GM12865 (cell line): ENCODE results near the gene GGTA1.

Experiments used
- DNase-seq: peaks from one replicate; pipeline ENCODE4 v3.0.0; 2010; ENCODE audit warnings: low read depth
- H3K4me3 ChIP-seq: 2 replicates; pipeline ENCODE4 v1.5.1; 2011; ENCODE audit warnings: mild to moderate bottlenecking, low read depth, low read length, control low read depth
- CTCF ChIP-seq: IDR thresholded peaks from 2 replicates; pipeline ENCODE4 v1.5.1; 2011; ENCODE audit warnings: low read length, control low read depth, low read depth, inconsistent platforms; ENCODE audit not compliant: insufficient read depth; ENCODE audit errors: missing control alignments

The GGTA1 gene

GRCh38 chr9:121449786-121450185, 49.9 kb downstream of the GGTA1 start:
- TF ChIP-seq CTCF = no peak
- no peak for DNase-seq
- no peak overlapping the region for H3K4me3 ChIP-seq

GRCh38 chr9:121447321-121447834, 52.3 kb downstream of the GGTA1 start:
- no peak overlapping the region for H3K4me3 ChIP-seq
- no peak for TF ChIP-seq CTCF
- no peak for DNase-seq

GRCh38 chr9:121445986-121446385, 53.7 kb downstream of the GGTA1 start:
- DNase-seq = peak; percentile 5
- no peak overlapping the region for H3K4me3 ChIP-seq
- peak; percentile 3 for TF ChIP-seq CTCF

GRCh38 chr9:121443981-121444380, 55.7 kb downstream of the GGTA1 start:
- H3K4me3 ChIP-seq = no peak overlapping the region
- DNase-seq = no peak
- no peak for TF ChIP-seq CTCF

GRCh38 chr9:121441165-121441564, 58.5 kb downstream of the GGTA1 start:
- no peak for DNase-seq
- TF ChIP-seq CTCF = no peak
- no peak overlapping the region for H3K4me3 ChIP-seq

GRCh38 chr9:121439711-121440664, 59.7 kb downstream of the GGTA1 start:
- no peak for TF ChIP-seq CTCF
- no peak overlapping the region for H3K4me3 ChIP-seq
- no peak for DNase-seq
